ENCODE data around the gene ST6GAL2. TPM values are rescaled to one million over a fixed set of nuclear protein-coding genes. Genes with fewer than 3 reads are reported as not detected.

ST6GAL2 gene
- polyA plus RNA-seq, 2 of the 4 experiments (the other 2 are of a cell fraction): 26.2 to 52.6 TPM

DNA sequence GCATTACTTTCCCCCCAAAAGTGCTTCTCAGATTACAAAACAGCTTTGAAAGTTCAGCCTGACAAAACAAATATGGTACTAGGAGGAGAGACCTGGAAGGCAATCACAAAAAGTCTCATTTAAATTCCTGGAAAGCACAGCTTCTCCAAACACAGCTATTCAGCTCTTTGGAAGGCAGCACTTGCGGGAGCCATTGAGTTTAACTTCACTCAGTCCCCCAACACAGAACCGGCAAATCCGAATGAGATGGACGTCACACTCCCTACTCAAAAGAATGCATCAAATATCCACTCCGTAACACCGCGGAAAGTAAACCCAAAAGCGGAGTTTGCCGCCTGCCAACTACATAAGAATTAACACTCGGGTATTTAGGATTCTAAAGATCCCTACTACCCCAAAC is 638 bp downstream of the ST6GAL2 start:
- no peak for FAIRE-seq
- peak overlapping the region; percentile 87 for H3K4me2 ChIP-seq
- CTCF ChIA-PET: no interaction called here

DNA sequence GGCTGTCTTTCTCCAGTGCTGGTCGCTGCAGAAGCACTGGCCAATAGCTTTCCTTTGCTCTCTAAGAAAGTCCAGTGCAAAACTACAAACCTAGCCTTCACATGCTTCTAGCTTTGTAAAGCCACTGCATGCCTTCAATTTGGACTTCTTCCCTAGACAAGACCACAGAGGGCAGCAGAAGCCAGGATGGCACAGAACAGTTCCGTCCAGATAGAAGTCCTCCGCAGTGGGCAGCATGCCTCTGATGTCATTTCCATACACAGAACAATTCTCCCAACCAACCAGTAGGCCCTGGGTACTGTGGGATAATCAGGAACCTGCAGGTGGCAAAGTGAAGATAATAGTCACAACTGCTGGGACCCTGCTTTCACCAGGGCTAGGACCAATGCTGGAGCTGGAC is 3.3 kb downstream of the ST6GAL2 start:
- CTCF ChIA-PET: interaction anchor here (0.6 to 1.3 kb wide), 5 partner anchors 8 to 787 kb away, joined by 3 to 5 read pairs (median 3); no protein-coding TSS in a partner anchor
- Histone ChIP-seq H3K9me3 (no peaks in the 10 kb centered on the region), H3K27ac (peak overlapping the region; percentile 44 to 97), H3K4me1 (peaks cover 45% of the 10 kb centered on the region), H3K4me3 (peak overlapping the region; percentile 78; the same call in 2 of the 3 replicates), H3K4me2 (peak overlapping the region; percentile 87)
- ATAC-seq: peak; percentile 23 to 46; a peak in 4 of 6 replicates
- TF ChIP-seq CTCF (IDR thresholded peaks at IDR 0.05): peak; percentile 54
- no peak for TF ChIP-seq HDAC2 (IDR thresholded peaks at IDR 0.05)
- no peak for TF ChIP-seq EP300 (IDR thresholded peaks at IDR 0.05)
- no peak for TF ChIP-seq RFX5 (IDR thresholded peaks at IDR 0.05)
- peak; percentile 80 to 82 for TF ChIP-seq RAD21 (conservative IDR thresholded peaks at IDR 0.05 in 1 of 2, IDR thresholded peaks at IDR 0.05 in 1 of 2)
- TF ChIP-seq ZFP36 (IDR thresholded peaks at IDR 0.05; ENCODE audit: borderline replicate concordance, partially characterized antibody): no peak
- TF ChIP-seq MAFK (IDR thresholded peaks at IDR 0.05; ENCODE audit: partially characterized antibody): no peak
- TF ChIP-seq HMGXB4 (CRISPR knock-in tag; IDR thresholded peaks at IDR 0.05; ENCODE audit: borderline replicate concordance): no peak
- TF ChIP-seq HEYL (CRISPR knock-in tag; IDR thresholded peaks at IDR 0.05): no peak
- no peak for TF ChIP-seq TP53 (CRISPR knock-in tag; IDR thresholded peaks at IDR 0.05)
- TF ChIP-seq SREBF2 (IDR thresholded peaks at IDR 0.05): no peak
- no peak for TF ChIP-seq GATA3 (IDR thresholded peaks at IDR 0.05; ENCODE audit: borderline replicate concordance)
- TF ChIP-seq SMC3 (IDR thresholded peaks at IDR 0.05): peak; percentile 65
- TF ChIP-seq JUN (IDR thresholded peaks at IDR 0.05): no peak
- no peak for TF ChIP-seq FOSB (CRISPR knock-in tag; IDR thresholded peaks at IDR 0.05)
- FAIRE-seq: no peak
- peak; percentile 21 to 87 for DNase-seq (ENCODE audit: low read depth in 1 of 2, low spot score in 1 of 2)
- POLR2A ChIA-PET: no interaction called here
- WGBS (ENCODE audit: missing lambda C conversion rate): 31% methylated on average over 3 of the region's 3 CpGs

More for the DNA sequence above, 638 bp downstream of the ST6GAL2 start:
- 0 out of 5 replicates have a peak, but pooled peaks of 1 of the 2 experiments have one; percentile 1 for TF ChIP-seq RAD21 (conservative IDR thresholded peaks at IDR 0.05 in 1 of 2, IDR thresholded peaks at IDR 0.05 in 1 of 2)
- TF ChIP-seq, protein P1, sequence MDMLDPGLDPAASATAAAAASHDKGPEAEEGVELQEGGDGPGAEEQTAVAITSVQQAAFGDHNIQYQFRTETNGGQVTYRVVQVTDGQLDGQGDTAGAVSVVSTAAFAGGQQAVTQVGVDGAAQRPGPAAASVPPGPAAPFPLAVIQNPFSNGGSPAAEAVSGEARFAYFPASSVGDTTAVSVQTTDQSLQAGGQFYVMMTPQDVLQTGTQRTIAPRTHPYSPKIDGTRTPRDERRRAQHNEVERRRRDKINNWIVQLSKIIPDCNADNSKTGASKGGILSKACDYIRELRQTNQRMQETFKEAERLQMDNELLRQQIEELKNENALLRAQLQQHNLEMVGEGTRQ (IDR thresholded peaks at IDR 0.05): no peak
- no peak for TF ChIP-seq HOXB5 (CRISPR knock-in tag; IDR thresholded peaks at IDR 0.05)
- Histone ChIP-seq H3K9me3 (no peaks in the 10 kb centered on the region), H3K4me1 (peaks cover 46% of the 10 kb centered on the region), H3K27ac (peak overlapping the region; percentile 97), H3K4me3 (peak overlapping the region; percentile 78)
- 3% methylated on average over 10 of the region's 10 CpGs for WGBS (ENCODE audit: missing lambda C conversion rate)
- POLR2A ChIA-PET: no interaction called here
- ATAC-seq (peak in 1 of 2 experiments; percentile 18; a peak in 3 of 6 replicates), DNase-seq (ENCODE audit: low read depth in 1 of 2, low spot score in 1 of 2) (peak; percentile 16 to 59)

DNA sequence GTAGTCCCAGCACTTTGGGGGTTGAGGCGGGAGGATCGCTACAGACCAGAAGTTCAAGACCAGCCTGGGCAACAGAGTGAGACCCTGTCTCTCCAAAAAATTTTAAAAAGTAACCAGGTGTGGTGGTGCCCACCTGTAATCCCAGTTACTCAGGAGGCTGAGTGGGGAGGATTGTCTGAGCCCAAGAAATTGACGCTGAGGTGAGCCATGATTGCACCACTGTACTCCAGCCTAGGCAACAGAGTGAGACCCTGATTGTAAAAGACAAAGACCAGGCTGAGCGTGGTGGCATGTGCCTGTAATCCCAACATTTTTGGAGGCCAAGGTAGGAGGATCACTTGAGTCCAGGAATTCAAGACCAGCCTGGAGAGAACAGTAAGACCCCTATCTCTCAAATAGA is 7.8 kb downstream of the ST6GAL2 start:
- peaks cover 59% of the 10 kb centered on the region for H3K4me1 ChIP-seq
- ATAC-seq: no peak
- no peak overlapping the region for H3K4me3 ChIP-seq
- H3K27ac ChIP-seq: no peak overlapping the region
- POLR2A ChIA-PET: no interaction called here
- no peak overlapping the region for H3K4me2 ChIP-seq
- CTCF ChIA-PET: no interaction called here
- no peaks in the 10 kb centered on the region for H3K9me3 ChIP-seq
- WGBS (ENCODE audit: missing lambda C conversion rate): 90% methylated on average over 4 of the region's 4 CpGs
- TF ChIP-seq POLR2AphosphoS2 (conservative IDR thresholded peaks at IDR 0.05; ENCODE audit: low read length): no peak
- no peak for TF ChIP-seq BCL3 (IDR thresholded peaks at IDR 0.05)
- TF ChIP-seq BHLHE40 (IDR thresholded peaks at IDR 0.05; ENCODE audit: low read depth, low read length): no peak
- TF ChIP-seq POLR2A (IDR thresholded peaks at IDR 0.05; ENCODE audit: low read length): no peak
- no peak for TF ChIP-seq HOXB5 (CRISPR knock-in tag; IDR thresholded peaks at IDR 0.05)
- no peak for FAIRE-seq
- DNase-seq (ENCODE audit: low read depth in 1 of 2, low spot score in 1 of 2): no peak
